Cardiac muscle cell (in vitro differentiated cells and primary cell): Measurements from ENCODE around the gene PRICKLE3. TPM values are rescaled to one million over a fixed set of nuclear protein-coding genes. Genes with fewer than 3 reads are reported as not detected.

Source experiments
- DNase-seq, 2 donors: peaks; one replicate each; pipeline versions ENCODE4 v3.0.0 to v3.0.0-alpha.2; 2010 to 2017; ENCODE audit warnings: low read depth in 1 of 2, low spot score in 1 of 2
- H3K27ac ChIP-seq: fragments of 200-600 bp; sonication (generic); 2 replicates; pipeline ENCODE4 v1.5.1; 2016
- H3K27me3 ChIP-seq: fragments of 200-600 bp; sonication (generic); 2 replicates; pipeline ENCODE4 v1.6.0; 2016; ENCODE audit warnings: control low read depth
- H3K36me3 ChIP-seq: fragments of 200-600 bp; sonication (generic); 2 replicates; pipeline ENCODE4 v1.5.1; 2016; ENCODE audit warnings: control low read depth
- H3K4me1 ChIP-seq: fragments of 200-600 bp; sonication (generic); 2 replicates; pipeline ENCODE4 v1.8.1; 2017; ENCODE audit warnings: low read depth, mild to moderate bottlenecking, mixed run types
- H3K4me3 ChIP-seq: fragments of 200-600 bp; sonication (generic); 2 replicates; pipeline ENCODE4 v1.5.1; 2016; ENCODE audit warnings: mild to moderate bottlenecking
- H3K9me3 ChIP-seq: fragments of 200-600 bp; sonication (generic); 2 replicates; pipeline ENCODE4 v1.5.1; 2017; ENCODE audit warnings: low read depth, mild to moderate bottlenecking, control low read depth
- CTCF ChIP-seq: IDR thresholded peaks from 2 replicates; pipeline ENCODE4 v1.5.1; 2012; ENCODE audit warnings: low read depth, mild to moderate bottlenecking, low read length
- polyA plus RNA-seq: library from polyadenylated mRNA; unstranded; fragments of >200 nt; fragmentation: Nextera tagmentation; extraction: Ambion mirVana; gene quantifications from 2 replicates; pipeline ENCODE4 v1.2.1, GENCODE V29; 2016
- total RNA-seq: library from RNA; depleted of rRNA; stranded (reverse); fragments of >200 nt; gene quantifications from 2 replicates; pipeline ENCODE4 v1.2.3, GENCODE V29; 2016

The PRICKLE3 gene
- total and polyA plus RNA-seq, 2 experiments from 2014 or later: 8.1 to 10.5 TPM

DNA sequence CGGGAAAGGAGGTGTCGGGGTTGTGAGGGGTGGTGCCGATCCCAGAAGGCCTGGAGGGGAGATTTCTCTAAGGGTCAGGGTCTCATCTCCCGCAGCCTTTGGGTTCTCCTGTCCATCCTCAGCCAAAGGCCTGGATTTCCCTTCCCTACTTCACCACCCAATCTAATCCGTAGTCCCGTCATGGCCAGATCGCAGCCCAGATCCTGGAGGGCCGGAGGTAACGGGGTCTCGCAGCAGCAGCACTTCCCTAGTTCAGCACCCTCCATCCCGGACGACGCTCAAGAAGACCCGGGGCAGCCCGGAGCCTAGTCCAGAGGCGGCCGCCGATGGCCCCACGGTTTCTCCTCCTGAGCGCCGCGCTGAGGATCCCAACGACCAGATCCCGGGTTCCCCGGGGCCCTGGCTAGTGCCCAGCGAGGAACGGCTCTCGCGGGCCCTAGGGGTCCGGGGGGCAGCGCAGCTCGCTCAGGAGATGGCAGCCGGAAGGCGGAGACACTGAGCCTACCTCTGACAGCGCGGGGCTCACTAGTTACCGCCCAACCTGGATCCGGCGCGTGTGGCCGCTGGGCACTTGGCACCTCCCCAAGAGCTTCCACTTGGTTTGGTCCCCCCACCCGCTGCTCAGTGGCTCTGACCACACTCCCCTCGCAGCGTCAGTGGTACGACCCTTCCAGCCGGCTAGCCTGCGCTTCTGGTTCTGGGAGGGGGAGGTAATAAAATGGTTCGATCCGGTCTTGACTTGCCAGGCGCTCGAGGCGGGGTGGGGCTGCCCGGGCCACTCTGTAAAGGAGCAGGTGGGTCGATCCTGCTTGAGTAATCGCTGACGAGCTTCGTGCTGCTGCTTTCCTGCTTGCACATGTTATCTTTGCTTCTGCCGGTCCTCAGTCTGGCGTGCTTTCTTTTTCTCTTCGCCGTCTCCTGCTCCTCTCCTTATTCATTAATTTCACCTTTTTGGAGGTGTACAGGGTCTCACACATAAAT lies 20.0 kb downstream of the PRICKLE3 start:
- Histone ChIP-seq H3K36me3 (no peaks in the 10 kb centered on the region), H3K9me3 (no peaks in the 10 kb centered on the region), H3K27me3 (no peaks in the 10 kb centered on the region), H3K4me3 (no peak overlapping the region), H3K27ac (peak overlapping the region; percentile 79), H3K4me1 (peaks cover 11% of the 10 kb centered on the region)
- TF ChIP-seq CTCF: no peak
- peak; percentile 76 to 84 for DNase-seq

GRCh38 chrX:49164589-49165360 lies 21.4 kb downstream of the PRICKLE3 start:
- no peak for DNase-seq
- no peaks in the 10 kb centered on the region for H3K27me3 ChIP-seq
- no peaks in the 10 kb centered on the region for H3K9me3 ChIP-seq
- no peak overlapping the region for H3K4me3 ChIP-seq
- peaks cover 11% of the 10 kb centered on the region for H3K4me1 ChIP-seq
- TF ChIP-seq CTCF: no peak
- no peaks in the 10 kb centered on the region for H3K36me3 ChIP-seq
- peak overlapping the region; percentile 86 for H3K27ac ChIP-seq

DNA sequence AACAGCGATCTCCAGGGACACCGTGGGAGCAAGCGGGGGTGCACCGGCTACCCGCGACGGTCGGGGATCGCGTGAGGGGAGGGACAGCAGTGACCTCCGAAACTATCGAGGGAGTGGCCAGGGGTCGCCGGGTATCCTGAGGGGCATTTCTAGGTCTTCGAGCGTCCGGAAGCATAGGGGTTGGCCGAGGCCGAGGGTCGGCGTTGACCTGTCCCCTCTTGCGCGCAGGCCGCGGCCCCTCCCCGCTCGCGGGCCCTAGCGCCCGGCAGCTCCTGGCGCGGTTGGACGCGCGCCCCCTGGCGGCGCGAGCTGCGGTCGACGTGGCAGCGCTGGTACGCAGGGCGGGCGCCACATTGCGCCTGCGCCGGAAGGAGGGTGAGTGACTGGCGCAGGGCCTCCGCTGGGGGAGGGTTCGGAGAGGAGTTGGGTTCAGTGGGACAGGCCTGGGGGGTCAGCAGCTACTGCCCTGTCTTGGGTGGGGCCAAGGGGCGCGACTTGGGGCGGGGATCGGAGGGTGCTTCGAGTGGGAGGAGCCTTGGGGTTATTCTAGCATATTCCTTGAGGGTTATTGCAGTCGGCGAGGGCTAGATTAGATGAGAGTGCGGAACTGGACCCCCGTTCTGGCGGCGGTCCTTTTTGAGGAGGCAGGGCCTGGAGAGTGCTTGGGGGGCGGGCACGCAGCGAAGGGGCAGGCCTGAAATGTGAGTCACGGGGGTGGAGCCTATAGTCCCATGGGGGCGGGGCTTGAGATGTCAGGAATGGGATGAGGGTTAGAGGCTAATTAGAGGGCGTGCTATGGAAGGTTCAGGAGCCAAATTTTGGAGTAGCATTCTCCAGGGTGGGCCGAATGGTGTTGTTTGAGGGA lies 22.4 kb downstream of the PRICKLE3 start:
- Histone ChIP-seq H3K4me3 (peak overlapping the region; percentile 16), H3K4me1 (peaks cover 11% of the 10 kb centered on the region), H3K36me3 (no peaks in the 10 kb centered on the region), H3K27ac (peak overlapping the region; percentile 86), H3K9me3 (no peaks in the 10 kb centered on the region), H3K27me3 (no peaks in the 10 kb centered on the region)
- DNase-seq: peak; percentile 81 to 87
- TF ChIP-seq CTCF: peak; percentile 46

DNA sequence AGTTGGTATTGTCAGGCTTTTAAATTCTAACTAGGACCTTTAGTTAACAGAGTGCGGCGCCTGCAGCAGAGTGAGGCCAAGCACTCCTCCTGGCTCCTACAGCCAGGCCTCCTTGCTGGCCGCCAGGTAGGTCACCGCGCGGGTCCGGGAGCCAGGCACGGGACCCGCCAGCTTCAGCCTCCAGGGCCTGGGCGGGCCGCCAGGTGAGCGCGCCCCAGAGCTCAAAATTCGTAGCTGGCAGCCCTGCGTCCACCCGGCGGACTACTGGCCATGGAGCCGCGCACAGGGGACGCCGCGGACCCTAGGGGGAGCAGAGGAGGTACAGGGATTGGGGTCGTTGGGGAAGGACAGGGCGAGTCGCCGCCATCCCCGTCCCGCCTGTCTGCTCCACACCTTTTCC lies 23.6 kb downstream of the PRICKLE3 start, which contains the start of gene MAGIX:
Gene MAGIX, plus strand, starts transcription at position 139 of the 400 bp plus-strand sequence. Its CDS starts 132 bp downstream, at position 271.
- no peaks in the 10 kb centered on the region for H3K9me3 ChIP-seq
- no peak within 1 kb of the TSS for H3K27ac ChIP-seq
- H3K36me3 ChIP-seq: no peaks in the 10 kb centered on the region
- H3K4me1 ChIP-seq: peaks cover 5% of the 10 kb centered on the region
- H3K4me3 ChIP-seq: no peak within 1 kb of the TSS
- DNase-seq: no peak
- no peaks in the 10 kb centered on the region for H3K27me3 ChIP-seq
- TF ChIP-seq CTCF: no peak

GRCh38 chrX:49161632-49162031 lies 24.5 kb downstream of the PRICKLE3 start:
- TF ChIP-seq CTCF: no peak
- Histone ChIP-seq H3K36me3 (no peaks in the 10 kb centered on the region), H3K27ac (no peak overlapping the region), H3K4me3 (no peak overlapping the region), H3K27me3 (no peaks in the 10 kb centered on the region), H3K4me1 (no peaks in the 10 kb centered on the region), H3K9me3 (no peaks in the 10 kb centered on the region)
- no peak for DNase-seq
